Natural killer cell (primary cell): Measurements from ENCODE around the gene WIZ. TPM values are rescaled to one million over a fixed set of nuclear protein-coding genes. Genes with fewer than 3 reads are reported as not detected.

Experiments used
- ATAC-seq, 3 donors: fragments of 150-1000 bp in 2 of 3; fragments of 200-7000 bp in 1 of 3; cut with Tn5 transposase; 1 replicate in 1 of 3; 2 replicates in 2 of 3; pipeline ENCODE4 v1.10.0; 2021; ENCODE audit warnings: mild to moderate bottlenecking in 2 of 3, moderate library complexity in 2 of 3
- DNase-seq, 2 donors: peaks; one replicate each; pipeline versions ENCODE4 v3.0.0 to v3.0.0-alpha.2; 2013 to 2021; ENCODE audit warnings: mixed read lengths in 1 of 2
- H3K27ac ChIP-seq: one replicate; pipeline ENCODE4 v1.5.1; 2013; ENCODE audit warnings: mild to moderate bottlenecking, low read length
- H3K27me3 ChIP-seq: one replicate; pipeline ENCODE4 v1.6.1; 2013; ENCODE audit warnings: low read length; ENCODE audit not compliant: control insufficient read depth, insufficient read depth
- H3K36me3 ChIP-seq: one replicate; pipeline ENCODE4 v1.6.1; 2013; ENCODE audit warnings: low read length; ENCODE audit not compliant: control insufficient read depth, insufficient read depth
- H3K4me1 ChIP-seq: one replicate; pipeline ENCODE4 v1.6.1; 2013; ENCODE audit warnings: low read length; ENCODE audit not compliant: control insufficient read depth, insufficient read depth
- H3K4me3 ChIP-seq: one replicate; pipeline ENCODE4 v1.5.1; 2013; ENCODE audit warnings: low read length
- H3K9me3 ChIP-seq: one replicate; pipeline ENCODE4 v1.6.1; 2013; ENCODE audit warnings: low read length; ENCODE audit not compliant: control insufficient read depth, insufficient read depth
- H3K27ac Mint-ChIP-seq, 2 donors: one replicate each; pipeline ENCODE4 v1.8.0; 2022; ENCODE audit warnings: mild to moderate bottlenecking in 2 of 2, mixed read lengths in 2 of 2, moderate library complexity in 1 of 2
- H3K27me3 Mint-ChIP-seq, 2 donors: one replicate each; pipeline ENCODE4 v1.8.0; 2022; ENCODE audit warnings: low read depth in 2 of 2, mixed read lengths in 2 of 2
- H3K36me3 Mint-ChIP-seq: one replicate; pipeline ENCODE4 v1.8.0; 2022; ENCODE audit warnings: mixed read lengths
- H3K4me1 Mint-ChIP-seq, 2 donors: one replicate each; pipeline ENCODE4 v1.8.0; 2022; ENCODE audit warnings: mixed read lengths in 2 of 2
- H3K4me3 Mint-ChIP-seq: one replicate; pipeline ENCODE4 v1.8.0; 2022; ENCODE audit warnings: mild to moderate bottlenecking, moderate library complexity, mixed read lengths
- H3K9me3 Mint-ChIP-seq, 2 donors: one replicate each; pipeline ENCODE4 v1.8.0; 2022; ENCODE audit warnings: mixed read lengths in 2 of 2
- WGBS: methylation state at CpG from one replicate; pipeline ENCODE4 v1.1.7; 2013; ENCODE audit warnings: missing lambda C conversion rate; ENCODE audit not compliant: insufficient coverage; 5-methylcytosine and 5-hydroxymethylcytosine counted together
- intact Hi-C: fragments of 100-400 bp; cut with micrococcal nuclease; formaldehyde crosslinking; loops from one replicate; pipeline ENCODE4 v1.14.2; 2022
- total RNA-seq, 4 donors: library from RNA; stranded (reverse); fragments of 120-200 nt in 1 of 4; gene quantifications; one replicate each; pipeline versions ENCODE4 v1.2.3 to v1.2.4, GENCODE V29; 2013 to 2022
- TF ChIP-seq, protein P1 (sequence below): fragments of 200-600 bp; IDR thresholded peaks from one replicate; pipeline ENCODE4 v1.8.0; 2022; ENCODE audit warnings: antibody characterized with exemption

Gene WIZ
- total RNA-seq, 3 donors from 2014 or later (not counting 1 experiment from before 2014, with no cell fraction given) = 24.3 to 29.3 (median 24.4) TPM

DNA sequence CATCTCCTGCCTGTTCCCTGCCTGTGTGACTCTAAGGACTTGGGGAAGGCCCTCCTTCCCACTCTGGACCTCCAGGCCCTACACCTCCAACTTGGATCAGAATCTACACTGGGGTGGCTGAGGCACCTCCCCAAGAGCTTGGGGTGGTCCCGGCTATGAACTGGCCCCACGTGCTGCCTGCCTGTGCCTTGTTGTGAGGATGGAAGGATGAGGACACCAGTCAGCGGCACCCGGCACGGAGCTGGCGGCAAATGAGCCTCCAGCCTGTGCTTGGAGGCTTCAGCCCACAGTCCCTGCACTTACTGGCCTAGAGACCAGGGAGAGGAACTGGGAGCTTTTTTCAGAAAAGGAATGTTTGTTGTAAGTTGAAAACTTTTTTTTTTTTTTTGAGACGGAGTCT, 78.6 kb downstream of the WIZ start:
- no peak overlapping the region for H3K4me3 ChIP-seq
- no peaks in the 10 kb centered on the region for H3K9me3 ChIP-seq
- H3K27me3 Mint-ChIP-seq = no peaks in the 10 kb centered on the region
- TF ChIP-seq, protein P1, sequence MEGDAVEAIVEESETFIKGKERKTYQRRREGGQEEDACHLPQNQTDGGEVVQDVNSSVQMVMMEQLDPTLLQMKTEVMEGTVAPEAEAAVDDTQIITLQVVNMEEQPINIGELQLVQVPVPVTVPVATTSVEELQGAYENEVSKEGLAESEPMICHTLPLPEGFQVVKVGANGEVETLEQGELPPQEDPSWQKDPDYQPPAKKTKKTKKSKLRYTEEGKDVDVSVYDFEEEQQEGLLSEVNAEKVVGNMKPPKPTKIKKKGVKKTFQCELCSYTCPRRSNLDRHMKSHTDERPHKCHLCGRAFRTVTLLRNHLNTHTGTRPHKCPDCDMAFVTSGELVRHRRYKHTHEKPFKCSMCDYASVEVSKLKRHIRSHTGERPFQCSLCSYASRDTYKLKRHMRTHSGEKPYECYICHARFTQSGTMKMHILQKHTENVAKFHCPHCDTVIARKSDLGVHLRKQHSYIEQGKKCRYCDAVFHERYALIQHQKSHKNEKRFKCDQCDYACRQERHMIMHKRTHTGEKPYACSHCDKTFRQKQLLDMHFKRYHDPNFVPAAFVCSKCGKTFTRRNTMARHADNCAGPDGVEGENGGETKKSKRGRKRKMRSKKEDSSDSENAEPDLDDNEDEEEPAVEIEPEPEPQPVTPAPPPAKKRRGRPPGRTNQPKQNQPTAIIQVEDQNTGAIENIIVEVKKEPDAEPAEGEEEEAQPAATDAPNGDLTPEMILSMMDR = no peak
- H3K4me3 Mint-ChIP-seq = no peak overlapping the region
- peaks cover 6% of the 10 kb centered on the region for H3K4me1 ChIP-seq
- H3K36me3 ChIP-seq = peaks cover 75% of the 10 kb centered on the region
- H3K27ac Mint-ChIP-seq = no peak overlapping the region
- no peaks in the 10 kb centered on the region for H3K36me3 Mint-ChIP-seq
- no peak overlapping the region for H3K27ac ChIP-seq
- intact Hi-C loops = no loop called here
- no peak for ATAC-seq
- H3K27me3 ChIP-seq = no peaks in the 10 kb centered on the region
- WGBS = 98% methylated on average over 7 of the region's 7 CpGs
- no peak for DNase-seq
- H3K4me1 Mint-ChIP-seq = peaks cover 0 to 21% of the 10 kb centered on the region in 2 donors
- no peaks in the 10 kb centered on the region for H3K9me3 Mint-ChIP-seq

Other genes with a start within 250 kb of the WIZ start
- under 1 TPM in 2 of 3 donors, not detected in 1; 0.25 to 0.26 TPM for gene NOTCH3, start 249.0 kb downstream of the WIZ start, total RNA-seq
- gene EPHX3, start 217.5 kb downstream of the WIZ start, total RNA-seq = not detected
- 100 to 1,000 TPM in 1 of 3 donors, 10 to 100 TPM in 2; 91.9 to 116 (median 98.3) TPM for gene BRD4, start 117.4 kb downstream of the WIZ start, total RNA-seq
- gene AKAP8, start 70.2 kb downstream of the WIZ start, total RNA-seq = 10 to 100 TPM; 65.3 to 87.6 (median 76.9) TPM
- gene AKAP8L, start 31.0 kb downstream of the WIZ start, total RNA-seq = 100 to 1,000 TPM; 144 to 174 (median 173) TPM
- gene RASAL3, start 14.6 kb upstream of the WIZ start, total RNA-seq = 100 to 1,000 TPM; 217 to 283 (median 224) TPM
- gene PGLYRP2, start 29.5 kb upstream of the WIZ start, total RNA-seq = under 1 TPM in 2 of 3 donors, not detected in 1; 0.21 to 0.28 TPM
- gene CYP4F22, start 58.6 kb upstream of the WIZ start, total RNA-seq = 1 to 10 TPM; 2.2 to 3.1 (median 2.6) TPM
- gene CYP4F8, start 165.3 kb upstream of the WIZ start, total RNA-seq = not detected
- gene CYP4F3, start 190.9 kb upstream of the WIZ start, total RNA-seq = 1 to 10 TPM in 1 of 3 donors, under 1 TPM in 1, not detected in 1; 0.07 to 3.4 TPM
- 1 to 10 TPM in 1 of 3 donors, under 1 TPM in 1, not detected in 1; 0.43 to 3.9 TPM for gene CYP4F12, start 223.1 kb upstream of the WIZ start, total RNA-seq